Astrocyte (in vitro differentiated cells and primary cell): ENCODE data around the gene BRICD5.

Experiments
- EZH2 ChIP-seq: IDR thresholded peaks from 2 replicates; pipeline ENCODE4 v1.6.1; 2012; ENCODE audit warnings: mild to moderate bottlenecking, low read length, inconsistent platforms; ENCODE audit not compliant: insufficient read depth
- TF ChIP-seq, protein P1 (sequence below): IDR thresholded peaks from 2 replicates; pipeline ENCODE4 v1.5.1; 2011; ENCODE audit warnings: low read depth, mild to moderate bottlenecking, inconsistent platforms, low read length, moderate library complexity; ENCODE audit not compliant: insufficient read depth

DNA sequence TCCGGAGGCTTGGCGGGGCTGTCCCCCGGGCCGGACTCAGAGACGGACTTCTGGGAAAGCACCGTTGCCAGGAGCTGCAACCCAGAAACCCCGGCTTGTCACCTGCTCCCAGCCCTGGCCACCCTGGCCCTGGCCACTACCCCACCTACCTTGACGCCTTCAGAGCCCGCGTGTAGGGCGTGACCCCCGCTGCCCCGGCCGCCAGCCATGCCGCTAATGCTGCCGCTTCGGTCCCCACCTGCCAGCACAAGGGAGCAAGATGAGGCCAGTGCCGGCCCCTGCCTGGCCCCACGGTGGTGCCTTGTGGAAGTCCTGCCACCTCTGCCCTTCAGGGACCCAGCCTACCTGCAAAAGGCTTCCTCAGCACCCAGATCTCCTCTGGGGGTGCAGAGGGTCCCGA is 25.7 kb downstream of the BRICD5 start:
- no peak for TF ChIP-seq EZH2
- TF ChIP-seq, protein P1, sequence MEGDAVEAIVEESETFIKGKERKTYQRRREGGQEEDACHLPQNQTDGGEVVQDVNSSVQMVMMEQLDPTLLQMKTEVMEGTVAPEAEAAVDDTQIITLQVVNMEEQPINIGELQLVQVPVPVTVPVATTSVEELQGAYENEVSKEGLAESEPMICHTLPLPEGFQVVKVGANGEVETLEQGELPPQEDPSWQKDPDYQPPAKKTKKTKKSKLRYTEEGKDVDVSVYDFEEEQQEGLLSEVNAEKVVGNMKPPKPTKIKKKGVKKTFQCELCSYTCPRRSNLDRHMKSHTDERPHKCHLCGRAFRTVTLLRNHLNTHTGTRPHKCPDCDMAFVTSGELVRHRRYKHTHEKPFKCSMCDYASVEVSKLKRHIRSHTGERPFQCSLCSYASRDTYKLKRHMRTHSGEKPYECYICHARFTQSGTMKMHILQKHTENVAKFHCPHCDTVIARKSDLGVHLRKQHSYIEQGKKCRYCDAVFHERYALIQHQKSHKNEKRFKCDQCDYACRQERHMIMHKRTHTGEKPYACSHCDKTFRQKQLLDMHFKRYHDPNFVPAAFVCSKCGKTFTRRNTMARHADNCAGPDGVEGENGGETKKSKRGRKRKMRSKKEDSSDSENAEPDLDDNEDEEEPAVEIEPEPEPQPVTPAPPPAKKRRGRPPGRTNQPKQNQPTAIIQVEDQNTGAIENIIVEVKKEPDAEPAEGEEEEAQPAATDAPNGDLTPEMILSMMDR: no peak
